GM08714 (cell line): ENCODE results near the gene STK25.
"Not testable (repeated sequence)": the region's sequence is repeated elsewhere in the genome, so short reads cannot be mapped to it uniquely, and the experiment has no call there.

Source experiments
- H3K4me3 ChIP-seq: fragments of 200-500 bp; sonication (Bioruptor generic); 2 replicates; pipeline ENCODE4 v1.5.1; 2014; ENCODE audit warnings: mild to moderate bottlenecking, low read length, inconsistent platforms
- ZNF274 ChIP-seq: IDR thresholded peaks from 2 replicates; pipeline ENCODE4 v1.6.1; 2012; ENCODE audit warnings: mild to moderate bottlenecking, low read depth, low read length

STK25 gene

GRCh38 chr2:241532733-241533601, 24.6 kb upstream of the STK25 start:
- H3K4me3 ChIP-seq, result no peak overlapping the region
- TF ChIP-seq ZNF274, result no peak

GRCh38 chr2:241532168-241532567, 23.8 kb upstream of the STK25 start:
- H3K4me3 ChIP-seq, result no peak overlapping the region
- TF ChIP-seq ZNF274, result no peak

- no peak for TF ChIP-seq ZNF274
- no peak overlapping the region for H3K4me3 ChIP-seq
Measured at GRCh38 chr2:241531161-241531722, 22.9 kb upstream of the STK25 start.

- H3K4me3 ChIP-seq, result no peak overlapping the region
- TF ChIP-seq ZNF274, result no peak
Measured at GRCh38 chr2:241530571-241530970, 22.2 kb upstream of the STK25 start.

GRCh38 chr2:241525818-241526780, 17.7 kb upstream of the STK25 start:
- not testable (repeated sequence) for H3K4me3 ChIP-seq

- H3K4me3 ChIP-seq, result no peak overlapping the region
Measured at GRCh38 chr2:241522477-241522876, 14.1 kb upstream of the STK25 start.

GRCh38 chr2:241519669-241520068, 11.3 kb upstream of the STK25 start:
- TF ChIP-seq ZNF274, result no peak
- no peak overlapping the region for H3K4me3 ChIP-seq

More at GRCh38 chr2:241522477-241522876, 14.1 kb upstream of the STK25 start:
- no peak for TF ChIP-seq ZNF274

- no peak overlapping the region for H3K4me3 ChIP-seq
- no peak for TF ChIP-seq ZNF274
Measured at GRCh38 chr2:241517297-241517696, 8.9 kb upstream of the STK25 start.

GRCh38 chr2:241516520-241516965, 8.2 kb upstream of the STK25 start:
- no peak for TF ChIP-seq ZNF274
- H3K4me3 ChIP-seq, result peak overlapping the region; percentile 37; the same call in 1 of the 2 replicates

GRCh38 chr2:241514986-241515737, 6.8 kb upstream of the STK25 start:
- TF ChIP-seq ZNF274, result no peak
- H3K4me3 ChIP-seq, result peak overlapping the region; percentile 16; the same call in 1 of the 2 replicates

- no peak overlapping the region for H3K4me3 ChIP-seq
- TF ChIP-seq ZNF274, result no peak
Measured at GRCh38 chr2:241514553-241514952, 6.2 kb upstream of the STK25 start.

GRCh38 chr2:241511091-241511741, 2.8 kb upstream of the STK25 start:
- no peak for TF ChIP-seq ZNF274
- no peak overlapping the region for H3K4me3 ChIP-seq

GRCh38 chr2:241509155-241509784, 886 bp upstream of the STK25 start:
- peak overlapping the region; percentile 62; the same call in 1 of the 2 replicates for H3K4me3 ChIP-seq
- no peak for TF ChIP-seq ZNF274
